Memory B cell (primary cell): ENCODE results near the gene SERPINA7.

ENCODE experiments used
- ATAC-seq: fragments of 150-1000 bp; cut with Tn5 transposase; 2 replicates; pipeline ENCODE4 v1.10.0; 2021; ENCODE audit warnings: low read depth, mild to moderate bottlenecking, moderate library complexity
- DNase-seq, 2 donors: peaks; one replicate each; pipeline ENCODE4 v3.0.0; 2022; ENCODE audit warnings: low spot score in 2 of 2
- H3K27ac Mint-ChIP-seq: one replicate; pipeline ENCODE4 v1.8.0; 2022; ENCODE audit warnings: mild to moderate bottlenecking, moderate library complexity, mixed read lengths
- H3K27me3 Mint-ChIP-seq: one replicate; pipeline ENCODE4 v1.8.0; 2022; ENCODE audit warnings: mixed read lengths
- H3K36me3 Mint-ChIP-seq: one replicate; pipeline ENCODE4 v1.8.0; 2022; ENCODE audit warnings: mild to moderate bottlenecking, mixed read lengths
- H3K4me1 Mint-ChIP-seq: one replicate; pipeline ENCODE4 v1.8.0; 2022; ENCODE audit warnings: mixed read lengths
- H3K4me3 Mint-ChIP-seq: one replicate; pipeline ENCODE4 v1.8.0; 2022; ENCODE audit warnings: mild to moderate bottlenecking, moderate library complexity, mixed read lengths
- H3K9me3 Mint-ChIP-seq: one replicate; pipeline ENCODE4 v1.8.0; 2022; ENCODE audit warnings: mixed read lengths

Gene SERPINA7

DNA sequence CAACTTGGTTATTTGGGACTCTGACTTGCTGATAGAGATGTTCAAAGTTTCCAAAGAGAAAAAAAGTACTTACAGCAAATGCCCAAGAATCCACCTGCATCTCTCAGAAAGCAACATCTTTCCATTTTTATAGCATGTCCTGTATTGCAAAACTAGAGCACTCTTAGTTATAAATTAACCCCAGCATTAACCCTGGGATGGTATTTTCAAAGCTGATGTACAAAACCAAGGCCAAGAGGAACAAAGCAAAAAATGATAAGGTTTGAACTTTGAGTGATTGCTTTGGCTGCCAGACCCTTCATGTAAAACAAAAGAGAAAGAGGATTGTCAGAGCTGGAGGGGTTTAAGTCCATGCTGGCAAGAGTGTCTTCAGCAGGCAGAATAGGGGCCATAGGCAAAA is at the start of gene SERPINA7:
SERPINA7 (minus strand) TSS at position 103 of the 400 bp plus-strand sequence. CDS start 1,669 bp downstream, outside the sequence.
- ATAC-seq = no peak
- DNase-seq = no peak
- Mint-ChIP-seq H3K4me1 (no peaks in the 10 kb centered on the region), H3K4me3 (no peak within 1 kb of the TSS), H3K27me3 (no peaks in the 10 kb centered on the region), H3K9me3 (peaks cover 2% of the 10 kb centered on the region), H3K27ac (no peak within 1 kb of the TSS), H3K36me3 (no peaks in the 10 kb centered on the region)

- Mint-ChIP-seq H3K4me3 (no peak overlapping the region), H3K27me3 (no peaks in the 10 kb centered on the region), H3K9me3 (peaks cover 4% of the 10 kb centered on the region), H3K27ac (no peak overlapping the region), H3K4me1 (no peaks in the 10 kb centered on the region), H3K36me3 (no peaks in the 10 kb centered on the region)
- DNase-seq = no peak
- no peak for ATAC-seq
Measured at GRCh38 chrX:106069048-106069447, 30.5 kb upstream of the SERPINA7 start.

DNA sequence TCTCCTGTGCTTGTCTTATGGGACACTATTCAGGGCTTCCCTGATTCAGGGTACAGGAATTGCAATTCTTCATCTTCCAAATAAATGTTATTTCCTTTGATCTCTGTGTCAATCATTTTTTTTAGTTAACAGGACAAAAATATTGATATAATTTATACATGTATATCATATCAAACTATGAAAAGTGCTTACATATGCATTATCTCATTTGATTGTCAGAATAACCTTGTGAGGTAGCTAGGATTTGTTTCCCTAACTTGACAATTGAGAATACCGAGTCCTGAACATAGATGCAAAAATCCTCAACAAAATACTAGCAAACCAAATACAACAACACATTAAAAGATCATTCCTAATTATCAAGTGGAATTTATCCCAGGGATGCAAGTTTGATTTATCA is 11.5 kb upstream of the SERPINA7 start:
- no peaks in the 10 kb centered on the region for H3K27me3 Mint-ChIP-seq
- no peaks in the 10 kb centered on the region for H3K4me1 Mint-ChIP-seq
- ATAC-seq = no peak
- H3K27ac Mint-ChIP-seq = no peak overlapping the region
- DNase-seq = no peak
- no peak overlapping the region for H3K4me3 Mint-ChIP-seq
- no peaks in the 10 kb centered on the region for H3K9me3 Mint-ChIP-seq
- H3K36me3 Mint-ChIP-seq = no peaks in the 10 kb centered on the region

DNA sequence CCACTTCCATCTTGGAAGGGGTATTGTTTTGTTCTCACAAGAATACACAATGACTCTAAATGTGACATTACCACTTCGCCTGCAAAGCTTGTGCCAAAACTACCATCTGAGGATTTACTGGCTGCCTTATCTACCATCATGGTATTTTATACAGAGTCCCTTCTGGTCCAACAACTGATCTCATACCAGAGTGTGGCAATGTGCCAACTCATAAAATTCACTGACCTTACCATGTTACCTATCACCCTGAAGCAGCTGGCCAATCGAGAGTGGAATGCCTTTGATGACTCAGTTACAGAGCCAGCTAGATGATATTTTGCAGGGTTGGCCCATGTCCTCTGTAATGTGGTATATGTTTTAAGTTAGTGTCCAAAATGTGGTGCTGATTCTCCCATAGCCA is 3.8 kb upstream of the SERPINA7 start:
- H3K27ac Mint-ChIP-seq = no peak overlapping the region
- H3K36me3 Mint-ChIP-seq = no peaks in the 10 kb centered on the region
- DNase-seq (no peak), ATAC-seq (no peak)
- H3K4me3 Mint-ChIP-seq = no peak overlapping the region
- H3K9me3 Mint-ChIP-seq = peaks cover 2% of the 10 kb centered on the region
- H3K27me3 Mint-ChIP-seq = no peaks in the 10 kb centered on the region
- no peaks in the 10 kb centered on the region for H3K4me1 Mint-ChIP-seq

DNA sequence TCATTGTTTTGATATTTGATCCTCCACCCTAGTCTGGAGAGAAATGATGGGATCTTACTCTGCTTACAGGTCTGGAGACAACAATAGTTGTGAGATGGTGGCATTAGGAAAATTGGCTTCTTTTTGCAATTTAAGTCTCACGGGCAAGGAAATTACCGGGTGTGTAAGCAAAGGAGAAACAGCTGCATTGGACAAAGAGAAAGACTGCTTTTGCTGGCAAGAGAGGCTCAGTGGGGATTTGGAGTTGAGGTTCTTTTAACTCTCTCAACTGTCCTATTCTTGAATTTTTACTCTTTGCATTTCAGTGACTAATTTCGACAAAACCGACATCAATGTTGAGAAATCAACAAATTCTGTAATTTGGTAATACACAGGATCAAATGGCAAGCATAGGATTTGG is 2.3 kb upstream of the SERPINA7 start:
- no peaks in the 10 kb centered on the region for H3K27me3 Mint-ChIP-seq
- H3K36me3 Mint-ChIP-seq = no peaks in the 10 kb centered on the region
- no peaks in the 10 kb centered on the region for H3K4me1 Mint-ChIP-seq
- DNase-seq (no peak), ATAC-seq (no peak)
- no peak overlapping the region for H3K4me3 Mint-ChIP-seq
- no peak overlapping the region for H3K27ac Mint-ChIP-seq
- peaks cover 2% of the 10 kb centered on the region for H3K9me3 Mint-ChIP-seq

GRCh38 chrX:106039920-106040319 is 1.4 kb upstream of the SERPINA7 start:
- Mint-ChIP-seq H3K4me1 (no peaks in the 10 kb centered on the region), H3K9me3 (peaks cover 2% of the 10 kb centered on the region)
- no peak for DNase-seq

DNA sequence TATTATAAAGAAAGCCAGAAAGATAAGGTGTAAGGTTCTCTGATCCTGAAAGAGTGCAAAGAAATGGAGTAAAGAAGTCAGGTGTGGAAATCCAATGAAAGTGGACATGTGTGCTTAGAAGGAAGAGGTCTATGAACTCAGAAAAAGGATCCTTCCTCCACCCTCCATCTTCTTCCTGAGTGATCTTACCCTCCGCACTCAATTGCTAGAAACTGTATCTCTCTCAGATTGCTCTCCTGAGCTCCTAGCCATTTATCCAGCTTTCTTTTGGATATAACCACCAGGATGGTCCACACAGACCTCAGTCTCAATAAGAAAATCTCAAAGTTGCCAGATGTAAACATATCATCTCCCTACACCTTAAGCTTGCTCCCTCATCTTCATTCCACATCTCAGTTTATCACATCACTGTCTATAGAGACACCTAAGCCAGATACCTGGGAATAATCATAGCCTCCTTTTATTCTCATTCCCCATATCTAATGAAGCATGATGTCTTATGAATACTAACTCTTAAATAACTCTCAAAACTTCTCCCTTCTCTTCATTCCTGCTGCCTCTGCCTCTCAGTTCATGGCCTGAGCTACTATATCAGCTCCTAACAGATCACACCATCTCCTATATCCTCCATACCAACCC is 573 bp downstream of the SERPINA7 start:
- DNase-seq (no peak), ATAC-seq (no peak)
- Mint-ChIP-seq H3K27me3 (no peaks in the 10 kb centered on the region), H3K27ac (no peak overlapping the region), H3K9me3 (peaks cover 2% of the 10 kb centered on the region), H3K4me3 (no peak overlapping the region), H3K4me1 (no peaks in the 10 kb centered on the region), H3K36me3 (no peaks in the 10 kb centered on the region)

More at GRCh38 chrX:106039920-106040319, 1.4 kb upstream of the SERPINA7 start:
- Mint-ChIP-seq H3K27ac (no peak overlapping the region), H3K27me3 (no peaks in the 10 kb centered on the region), H3K4me3 (no peak overlapping the region), H3K36me3 (no peaks in the 10 kb centered on the region)
- ATAC-seq = no peak

- Mint-ChIP-seq H3K27me3 (no peaks in the 10 kb centered on the region), H3K9me3 (peaks cover 2% of the 10 kb centered on the region), H3K4me3 (no peak overlapping the region), H3K4me1 (no peaks in the 10 kb centered on the region), H3K36me3 (no peaks in the 10 kb centered on the region), H3K27ac (no peak overlapping the region)
- ATAC-seq (no peak), DNase-seq (no peak)
Measured at GRCh38 chrX:106036716-106037115, 1.8 kb downstream of the SERPINA7 start.

DNA sequence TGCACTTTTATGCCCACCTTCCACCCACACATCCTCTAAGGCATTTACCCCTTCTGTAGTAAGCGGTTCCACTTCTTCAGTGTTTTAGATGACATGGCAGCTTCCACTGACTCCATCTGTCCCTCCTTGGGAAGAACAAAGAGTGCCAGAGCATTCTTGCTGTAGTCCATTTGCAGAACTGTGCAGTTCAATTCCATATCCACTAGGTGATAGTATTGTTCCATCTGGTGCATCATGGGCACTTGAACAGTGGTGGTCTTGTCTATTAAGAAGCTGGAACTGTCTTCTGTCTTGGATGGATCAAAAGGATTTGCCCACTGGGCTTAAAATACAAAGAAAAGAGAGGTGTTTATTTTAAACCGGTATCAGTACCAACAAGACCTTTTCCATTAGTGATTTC is 3.5 kb downstream of the SERPINA7 start:
- Mint-ChIP-seq H3K27me3 (no peaks in the 10 kb centered on the region), H3K9me3 (peaks cover 2% of the 10 kb centered on the region), H3K36me3 (no peaks in the 10 kb centered on the region), H3K4me1 (no peaks in the 10 kb centered on the region), H3K27ac (no peak overlapping the region), H3K4me3 (no peak overlapping the region)
- DNase-seq = no peak
- ATAC-seq = no peak

DNA sequence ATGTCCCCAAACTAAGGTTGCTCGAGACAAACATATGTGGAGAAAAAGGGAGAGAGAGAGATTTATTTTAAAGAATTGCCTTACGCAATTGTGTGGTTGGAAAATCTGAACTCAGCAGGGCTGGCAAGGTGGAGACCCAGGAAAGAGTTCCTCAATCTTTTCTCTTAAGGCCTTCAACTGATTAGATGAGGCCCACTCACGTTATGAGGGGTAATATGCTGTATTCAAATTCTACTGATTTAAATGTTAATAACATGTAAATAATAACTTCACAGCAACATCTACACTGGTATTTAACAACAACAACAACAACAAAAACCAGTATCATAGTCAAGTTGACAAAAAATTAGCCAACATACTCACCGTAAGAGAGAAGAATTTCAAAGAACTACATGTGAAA is 14.6 kb downstream of the SERPINA7 start:
- no peak for DNase-seq
- no peaks in the 10 kb centered on the region for H3K36me3 Mint-ChIP-seq
- no peak for ATAC-seq
- H3K4me1 Mint-ChIP-seq = no peaks in the 10 kb centered on the region
- no peaks in the 10 kb centered on the region for H3K27me3 Mint-ChIP-seq
- peaks cover 1% of the 10 kb centered on the region for H3K9me3 Mint-ChIP-seq
- H3K27ac Mint-ChIP-seq = no peak overlapping the region
- H3K4me3 Mint-ChIP-seq = no peak overlapping the region

GRCh38 chrX:106022238-106022637 is 16.3 kb downstream of the SERPINA7 start:
- no peak overlapping the region for H3K4me3 Mint-ChIP-seq
- no peak overlapping the region for H3K27ac Mint-ChIP-seq
- no peaks in the 10 kb centered on the region for H3K36me3 Mint-ChIP-seq

DNA sequence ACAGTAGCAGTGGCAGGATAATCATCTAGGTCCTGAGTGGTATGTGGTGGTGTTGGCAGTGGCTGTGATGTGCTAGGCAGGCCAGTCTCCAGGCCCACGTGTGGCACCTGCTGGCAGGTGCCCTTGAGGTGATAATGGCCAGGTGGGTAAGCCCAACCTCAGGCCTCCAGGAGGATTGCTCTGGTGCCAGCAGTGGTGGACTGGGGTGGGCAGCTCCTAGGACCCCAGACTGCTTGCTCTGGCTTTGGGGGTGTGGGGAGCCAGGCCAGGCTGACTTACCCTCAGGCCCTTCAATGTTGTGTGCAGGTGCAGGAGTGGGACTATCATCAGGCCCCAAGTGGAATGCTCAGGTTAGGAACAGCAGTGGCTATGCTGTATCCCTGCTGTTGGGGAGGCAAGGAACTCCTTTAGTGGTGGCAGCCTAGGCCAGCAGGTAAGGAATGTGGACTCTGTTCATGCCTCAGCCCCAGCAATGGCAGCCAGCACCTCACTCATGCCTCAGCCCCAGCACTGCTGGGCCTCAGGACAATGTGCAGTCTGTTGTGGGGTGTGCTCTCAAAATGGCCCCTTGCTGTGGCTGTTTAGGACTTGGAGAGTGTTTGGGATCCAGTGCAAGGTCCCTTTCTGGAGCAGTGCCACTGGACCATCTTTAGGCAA is 24.3 kb downstream of the SERPINA7 start:
- Mint-ChIP-seq H3K27ac (no peak overlapping the region), H3K36me3 (no peaks in the 10 kb centered on the region), H3K27me3 (no peaks in the 10 kb centered on the region), H3K4me1 (no peaks in the 10 kb centered on the region), H3K9me3 (no peaks in the 10 kb centered on the region), H3K4me3 (no peak overlapping the region)
- DNase-seq (no peak), ATAC-seq (no peak)

More at GRCh38 chrX:106022238-106022637, 16.3 kb downstream of the SERPINA7 start:
- ATAC-seq (no peak), DNase-seq (no peak)
- no peaks in the 10 kb centered on the region for H3K4me1 Mint-ChIP-seq
- H3K27me3 Mint-ChIP-seq = no peaks in the 10 kb centered on the region
- H3K9me3 Mint-ChIP-seq = peaks cover 1% of the 10 kb centered on the region

DNA sequence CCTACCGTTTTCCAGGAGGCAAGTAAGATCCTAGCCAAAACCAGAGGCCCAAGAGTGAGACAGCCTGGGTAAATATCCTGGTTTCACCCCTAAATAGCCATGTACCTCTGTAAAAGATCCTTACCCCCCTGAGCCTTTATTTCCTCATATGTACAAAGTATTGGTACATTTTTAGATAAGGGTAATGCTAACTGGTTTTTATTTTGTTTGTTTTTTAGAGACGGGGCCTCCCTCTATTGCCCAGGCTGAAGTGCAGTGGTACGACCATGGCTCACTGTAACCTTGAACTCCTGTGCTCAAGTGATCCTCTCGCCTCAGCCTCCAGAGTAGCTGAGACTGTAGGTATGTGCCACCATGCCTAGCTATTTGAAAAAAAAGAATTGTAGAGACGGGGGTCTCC is 29.4 kb downstream of the SERPINA7 start:
- DNase-seq (no peak), ATAC-seq (no peak)
- Mint-ChIP-seq H3K27me3 (no peaks in the 10 kb centered on the region), H3K4me1 (no peaks in the 10 kb centered on the region), H3K36me3 (no peaks in the 10 kb centered on the region), H3K4me3 (no peak overlapping the region), H3K9me3 (no peaks in the 10 kb centered on the region), H3K27ac (no peak overlapping the region)

DNA sequence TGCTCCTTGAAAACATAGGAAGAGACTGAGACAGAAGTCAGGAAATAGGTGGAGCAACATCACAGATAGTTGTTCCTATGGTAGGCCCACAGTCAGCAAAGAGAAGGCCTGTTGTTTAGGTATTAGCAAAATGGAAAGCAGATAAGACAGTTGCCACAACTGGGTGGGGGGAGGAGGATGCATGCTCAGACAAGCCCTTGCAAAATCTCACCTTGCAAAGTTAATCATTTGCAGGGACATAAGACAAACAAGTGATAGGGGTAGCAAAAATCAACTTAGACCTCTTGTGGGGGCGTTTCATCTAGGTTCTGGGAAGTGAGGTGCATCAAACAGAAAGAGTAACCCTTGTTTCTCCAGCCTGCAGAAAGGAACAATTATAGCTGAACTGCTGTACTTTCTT is 30.7 kb downstream of the SERPINA7 start:
- Mint-ChIP-seq H3K27ac (no peak overlapping the region), H3K9me3 (no peaks in the 10 kb centered on the region), H3K36me3 (no peaks in the 10 kb centered on the region), H3K4me3 (no peak overlapping the region), H3K27me3 (no peaks in the 10 kb centered on the region), H3K4me1 (no peaks in the 10 kb centered on the region)
- no peak for ATAC-seq
- DNase-seq = no peak

DNA sequence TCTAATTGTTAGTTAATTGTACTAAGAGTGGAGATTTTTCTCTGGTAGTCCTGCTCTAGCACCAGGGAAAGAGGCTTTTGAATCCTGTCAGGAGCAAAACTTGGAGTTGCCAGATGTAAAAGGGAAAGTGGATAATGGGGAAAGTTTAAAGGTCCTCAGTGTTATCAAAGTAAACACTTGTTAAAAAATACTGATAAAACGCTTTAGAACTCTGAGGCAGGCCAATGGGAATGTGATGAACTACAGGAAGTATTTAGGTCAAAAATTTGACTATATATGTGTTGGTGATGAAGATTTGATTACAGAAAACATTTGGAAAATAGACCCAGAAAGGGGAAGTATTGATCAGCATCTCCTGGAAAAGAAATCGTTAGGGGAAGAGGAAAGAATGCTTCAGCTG is 32.8 kb downstream of the SERPINA7 start:
- H3K4me3 Mint-ChIP-seq = no peak overlapping the region
- no peaks in the 10 kb centered on the region for H3K27me3 Mint-ChIP-seq
- H3K4me1 Mint-ChIP-seq = no peaks in the 10 kb centered on the region
- H3K9me3 Mint-ChIP-seq = no peaks in the 10 kb centered on the region
- DNase-seq (no peak), ATAC-seq (no peak)
- H3K36me3 Mint-ChIP-seq = no peaks in the 10 kb centered on the region
- H3K27ac Mint-ChIP-seq = no peak overlapping the region
